ENCODE results near the gene B9D1.

DNA sequence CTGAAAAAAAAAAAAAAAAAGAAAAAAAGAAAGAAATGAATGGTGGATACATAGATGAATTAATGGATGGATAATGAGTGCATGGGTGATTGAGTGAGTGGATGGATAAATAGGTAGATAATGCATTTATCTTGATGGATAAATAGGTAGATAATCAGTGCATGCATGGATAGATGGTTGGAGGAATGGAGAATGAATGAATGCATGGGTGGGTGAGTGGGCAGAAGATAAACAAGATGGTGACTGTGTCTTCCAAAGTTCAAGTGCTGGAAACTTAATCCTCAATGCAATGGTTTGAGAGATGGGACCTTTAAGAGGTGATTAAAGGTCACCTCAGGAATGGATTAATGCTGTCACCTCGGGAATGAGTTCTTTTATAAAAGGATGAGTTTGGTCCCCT, 41.7 kb upstream of the B9D1 start:
- TF ChIP-seq POLR2A (IDR thresholded peaks at IDR 0.05): no peak
- TF ChIP-seq, protein P1, sequence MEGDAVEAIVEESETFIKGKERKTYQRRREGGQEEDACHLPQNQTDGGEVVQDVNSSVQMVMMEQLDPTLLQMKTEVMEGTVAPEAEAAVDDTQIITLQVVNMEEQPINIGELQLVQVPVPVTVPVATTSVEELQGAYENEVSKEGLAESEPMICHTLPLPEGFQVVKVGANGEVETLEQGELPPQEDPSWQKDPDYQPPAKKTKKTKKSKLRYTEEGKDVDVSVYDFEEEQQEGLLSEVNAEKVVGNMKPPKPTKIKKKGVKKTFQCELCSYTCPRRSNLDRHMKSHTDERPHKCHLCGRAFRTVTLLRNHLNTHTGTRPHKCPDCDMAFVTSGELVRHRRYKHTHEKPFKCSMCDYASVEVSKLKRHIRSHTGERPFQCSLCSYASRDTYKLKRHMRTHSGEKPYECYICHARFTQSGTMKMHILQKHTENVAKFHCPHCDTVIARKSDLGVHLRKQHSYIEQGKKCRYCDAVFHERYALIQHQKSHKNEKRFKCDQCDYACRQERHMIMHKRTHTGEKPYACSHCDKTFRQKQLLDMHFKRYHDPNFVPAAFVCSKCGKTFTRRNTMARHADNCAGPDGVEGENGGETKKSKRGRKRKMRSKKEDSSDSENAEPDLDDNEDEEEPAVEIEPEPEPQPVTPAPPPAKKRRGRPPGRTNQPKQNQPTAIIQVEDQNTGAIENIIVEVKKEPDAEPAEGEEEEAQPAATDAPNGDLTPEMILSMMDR (IDR thresholded peaks at IDR 0.05 in 4 of 5, conservative IDR thresholded peaks at IDR 0.05 in 1 of 5): no peak
